Panc1 (cell line): ENCODE data around the gene HEYL. TPM values are rescaled to one million over a fixed set of nuclear protein-coding genes. Genes with fewer than 3 reads are reported as not detected.

Experiments used
- ATAC-seq: fragments of 200-7000 bp; cut with Tn5 transposase; 2 replicates; pipeline ENCODE4 v1.9.1; 2020; ENCODE audit warnings: mild to moderate bottlenecking, moderate library complexity
- BruUV-seq: library from RNA; stranded (reverse); fragments of 400-500 nt; replicated peaks from 2 replicates; lab custom pipeline; 2021; lab: Mats Ljungman, UMichigan
- CTCF ChIA-PET: fragments of 300-600 bp; sonication (Branson Sonifier 250); formaldehyde crosslinking; loops from one replicate; lab custom pipeline; 2022; ENCODE audit warnings: antibody characterized with exemption; lab: Charles Lee
- POLR2A ChIA-PET: fragments of 300-600 bp; sonication (Branson Sonifier 250); formaldehyde crosslinking; loops from one replicate; lab custom pipeline; 2022; ENCODE audit warnings: antibody characterized with exemption; lab: Charles Lee
- DNase-seq: peaks from one replicate; pipeline ENCODE4 v3.0.0-alpha.2; 2010; ENCODE audit warnings: low read depth, low spot score
- H3K27ac ChIP-seq: 2 replicates; pipeline ENCODE4 v1.5.1; 2011; ENCODE audit warnings: mild to moderate bottlenecking, low read length, inconsistent platforms
- H3K27me3 ChIP-seq: fragments of 200-500 bp; sonication (Bioruptor generic); 2 replicates; pipeline ENCODE4 v1.6.0; 2014; ENCODE audit warnings: low read length, inconsistent platforms; ENCODE audit not compliant: control insufficient read depth, insufficient read depth
- H3K36me3 ChIP-seq: fragments of 200-500 bp; sonication (Bioruptor generic); 2 replicates; pipeline ENCODE4 v1.5.1; 2014; ENCODE audit warnings: inconsistent platforms, mild to moderate bottlenecking, low read length, moderate library complexity; ENCODE audit not compliant: control insufficient read depth, insufficient read depth
- H3K4me1 ChIP-seq: 2 replicates; pipeline ENCODE4 v1.5.1; 2011; ENCODE audit warnings: inconsistent platforms, mild to moderate bottlenecking, low read length, moderate library complexity; ENCODE audit not compliant: control insufficient read depth, insufficient read depth
- H3K4me3 ChIP-seq, 2 experiments: 2 replicates each; pipeline ENCODE4 v1.5.1; 2011 to 2012; ENCODE audit warnings: low read depth in 2 of 2, low read length in 2 of 2, mild to moderate bottlenecking in 2 of 2, inconsistent platforms in 1 of 2, moderate library complexity in 1 of 2
- H3K9me3 ChIP-seq: fragments of 200-500 bp; sonication (Bioruptor generic); 2 replicates; pipeline ENCODE4 v1.5.1; 2014; ENCODE audit warnings: low read depth, mild to moderate bottlenecking, inconsistent platforms, low read length, moderate library complexity; ENCODE audit not compliant: control insufficient read depth, insufficient read depth
- POLR2AphosphoS5 ChIP-seq: IDR thresholded peaks from 2 replicates; pipeline ENCODE4 v1.6.1; 2012; ENCODE audit warnings: mild to moderate bottlenecking, low read depth, low read length, moderate library complexity
- SIN3A ChIP-seq: IDR thresholded peaks from 2 replicates; pipeline ENCODE4 v1.6.1; 2012; ENCODE audit warnings: low read depth, mild to moderate bottlenecking, low read length, moderate library complexity, borderline replicate concordance; ENCODE audit not compliant: insufficient read depth
- TCF7L2 ChIP-seq: IDR thresholded peaks from 2 replicates; pipeline ENCODE4 v1.6.1; 2011; ENCODE audit warnings: mild to moderate bottlenecking, low read depth, low read length, inconsistent platforms
- in situ Hi-C: cut with HindIII; loops from 2 replicates; pipeline ENCODE4 v1.10.0; 2016; ENCODE audit warnings: low sequenced_read_pairs, low pct_unique_long_range_greater_than_20kb
- intact Hi-C: fragments of 100-400 bp; cut with micrococcal nuclease; formaldehyde crosslinking; loops from one replicate; pipeline ENCODE4 v1.10.0; 2022; ENCODE audit not compliant: unreplicated experiment
- total RNA-seq: library from RNA; stranded (reverse); gene quantifications from one replicate; pipeline ENCODE4 v1.2.1, GENCODE V29; 2021; ENCODE audit not compliant: unreplicated experiment
- TF ChIP-seq, protein P1 (sequence below): fragments of 450-650 bp; IDR thresholded peaks from 2 replicates; pipeline ENCODE4 v1.5.1; 2017; ENCODE audit warnings: mild to moderate bottlenecking
- TF ChIP-seq, protein P2 (sequence below), 2 experiments: IDR thresholded peaks; 2 replicates each; pipeline ENCODE4 v1.6.1; 2011 to 2012; ENCODE audit warnings: low read depth in 2 of 2, control low read depth in 1 of 2, low read length in 1 of 2, mild to moderate bottlenecking in 1 of 2, moderate library complexity in 1 of 2; ENCODE audit not compliant: insufficient read depth in 1 of 2

Gene HEYL
- total RNA-seq, 1 experiment from 2014 or later: 2.3 TPM

DNA sequence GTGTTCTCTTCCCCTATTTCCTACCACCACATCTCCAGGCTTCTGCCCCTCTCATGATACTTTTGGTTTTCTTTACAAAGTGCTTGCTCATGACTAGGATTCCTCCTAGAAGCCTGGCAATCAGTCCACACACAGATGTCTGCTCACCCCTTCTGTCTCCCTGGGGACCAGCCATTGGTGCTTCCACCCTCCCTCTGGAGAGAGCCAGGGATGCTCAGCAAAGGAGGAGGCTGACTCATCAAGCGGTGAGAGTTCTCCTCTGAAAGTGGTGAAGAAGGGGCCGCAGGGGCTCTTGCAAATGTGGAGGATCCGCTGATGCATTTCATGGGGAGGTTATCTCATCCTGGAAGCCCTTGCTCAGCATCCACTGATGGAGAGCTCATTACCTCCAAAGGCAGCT lies 18.0 kb upstream of the HEYL start:
- peaks cover 3% of the 10 kb centered on the region; the same call in 1 of the 2 replicates for H3K27me3 ChIP-seq
- no peaks in the 10 kb centered on the region for H3K36me3 ChIP-seq
- in situ Hi-C loops: no loop called here
- H3K4me3 ChIP-seq: no peak overlapping the region
- intact Hi-C loops: no loop called here
- no TSS peak for BruUV-seq
- ATAC-seq (no peak), DNase-seq (no peak)
- H3K4me1 ChIP-seq: no peaks in the 10 kb centered on the region
- ChIA-PET CTCF (interaction anchor here (0.6 to 1.9 kb wide), 6 partner anchors 15 to 189 kb away, joined by 3 to 12 read pairs (median 4); partner anchors contain the start of gene NT5C1A), POLR2A (no interaction called here)
- no peak for TF ChIP-seq POLR2AphosphoS5
- H3K27ac ChIP-seq: no peak overlapping the region
- H3K9me3 ChIP-seq: no peaks in the 10 kb centered on the region

DNA sequence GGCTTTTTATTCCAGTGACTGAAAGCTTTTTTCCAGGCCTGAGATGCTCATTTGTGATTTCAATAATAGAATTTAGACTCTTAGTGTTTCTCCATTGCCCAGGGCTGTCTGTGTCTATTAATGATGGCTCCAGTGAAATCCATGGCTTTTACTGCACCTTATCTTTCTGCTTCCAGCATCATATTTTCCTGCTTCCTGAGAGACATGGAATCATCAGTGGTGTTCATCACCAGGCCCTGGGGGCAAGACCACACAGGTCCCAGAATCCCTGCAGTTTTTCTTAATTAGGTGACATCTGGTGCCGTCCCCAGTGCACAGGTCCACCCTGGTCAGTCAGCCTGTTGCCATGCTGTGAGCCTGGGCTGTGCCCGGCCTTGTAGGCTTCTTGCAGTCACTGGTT lies 16.9 kb upstream of the HEYL start:
- TF ChIP-seq POLR2AphosphoS5 (no peak), TCF7L2 (no peak), SIN3A (no peak)
- TF ChIP-seq, protein P1, sequence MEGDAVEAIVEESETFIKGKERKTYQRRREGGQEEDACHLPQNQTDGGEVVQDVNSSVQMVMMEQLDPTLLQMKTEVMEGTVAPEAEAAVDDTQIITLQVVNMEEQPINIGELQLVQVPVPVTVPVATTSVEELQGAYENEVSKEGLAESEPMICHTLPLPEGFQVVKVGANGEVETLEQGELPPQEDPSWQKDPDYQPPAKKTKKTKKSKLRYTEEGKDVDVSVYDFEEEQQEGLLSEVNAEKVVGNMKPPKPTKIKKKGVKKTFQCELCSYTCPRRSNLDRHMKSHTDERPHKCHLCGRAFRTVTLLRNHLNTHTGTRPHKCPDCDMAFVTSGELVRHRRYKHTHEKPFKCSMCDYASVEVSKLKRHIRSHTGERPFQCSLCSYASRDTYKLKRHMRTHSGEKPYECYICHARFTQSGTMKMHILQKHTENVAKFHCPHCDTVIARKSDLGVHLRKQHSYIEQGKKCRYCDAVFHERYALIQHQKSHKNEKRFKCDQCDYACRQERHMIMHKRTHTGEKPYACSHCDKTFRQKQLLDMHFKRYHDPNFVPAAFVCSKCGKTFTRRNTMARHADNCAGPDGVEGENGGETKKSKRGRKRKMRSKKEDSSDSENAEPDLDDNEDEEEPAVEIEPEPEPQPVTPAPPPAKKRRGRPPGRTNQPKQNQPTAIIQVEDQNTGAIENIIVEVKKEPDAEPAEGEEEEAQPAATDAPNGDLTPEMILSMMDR: no peak
- TF ChIP-seq, protein P2, sequence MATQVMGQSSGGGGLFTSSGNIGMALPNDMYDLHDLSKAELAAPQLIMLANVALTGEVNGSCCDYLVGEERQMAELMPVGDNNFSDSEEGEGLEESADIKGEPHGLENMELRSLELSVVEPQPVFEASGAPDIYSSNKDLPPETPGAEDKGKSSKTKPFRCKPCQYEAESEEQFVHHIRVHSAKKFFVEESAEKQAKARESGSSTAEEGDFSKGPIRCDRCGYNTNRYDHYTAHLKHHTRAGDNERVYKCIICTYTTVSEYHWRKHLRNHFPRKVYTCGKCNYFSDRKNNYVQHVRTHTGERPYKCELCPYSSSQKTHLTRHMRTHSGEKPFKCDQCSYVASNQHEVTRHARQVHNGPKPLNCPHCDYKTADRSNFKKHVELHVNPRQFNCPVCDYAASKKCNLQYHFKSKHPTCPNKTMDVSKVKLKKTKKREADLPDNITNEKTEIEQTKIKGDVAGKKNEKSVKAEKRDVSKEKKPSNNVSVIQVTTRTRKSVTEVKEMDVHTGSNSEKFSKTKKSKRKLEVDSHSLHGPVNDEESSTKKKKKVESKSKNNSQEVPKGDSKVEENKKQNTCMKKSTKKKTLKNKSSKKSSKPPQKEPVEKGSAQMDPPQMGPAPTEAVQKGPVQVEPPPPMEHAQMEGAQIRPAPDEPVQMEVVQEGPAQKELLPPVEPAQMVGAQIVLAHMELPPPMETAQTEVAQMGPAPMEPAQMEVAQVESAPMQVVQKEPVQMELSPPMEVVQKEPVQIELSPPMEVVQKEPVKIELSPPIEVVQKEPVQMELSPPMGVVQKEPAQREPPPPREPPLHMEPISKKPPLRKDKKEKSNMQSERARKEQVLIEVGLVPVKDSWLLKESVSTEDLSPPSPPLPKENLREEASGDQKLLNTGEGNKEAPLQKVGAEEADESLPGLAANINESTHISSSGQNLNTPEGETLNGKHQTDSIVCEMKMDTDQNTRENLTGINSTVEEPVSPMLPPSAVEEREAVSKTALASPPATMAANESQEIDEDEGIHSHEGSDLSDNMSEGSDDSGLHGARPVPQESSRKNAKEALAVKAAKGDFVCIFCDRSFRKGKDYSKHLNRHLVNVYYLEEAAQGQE (IDR thresholded peaks at IDR 0.05; ENCODE audit: insufficient read depth in 1 of 2, low read depth in 2 of 2, low read length in 1 of 2): no peak
- ChIA-PET POLR2A (no interaction called here), CTCF (no interaction called here)
- DNase-seq: no peak
- H3K27me3 ChIP-seq: peaks cover 3% of the 10 kb centered on the region; the same call in 1 of the 2 replicates
- no TSS peak for BruUV-seq
- H3K4me1 ChIP-seq: no peaks in the 10 kb centered on the region
- in situ Hi-C loops (no loop called here), intact Hi-C loops (no loop called here)
- H3K36me3 ChIP-seq: no peaks in the 10 kb centered on the region
- no peak for ATAC-seq
- H3K9me3 ChIP-seq: no peaks in the 10 kb centered on the region
- no peak overlapping the region for H3K27ac ChIP-seq
- no peak overlapping the region for H3K4me3 ChIP-seq

DNA sequence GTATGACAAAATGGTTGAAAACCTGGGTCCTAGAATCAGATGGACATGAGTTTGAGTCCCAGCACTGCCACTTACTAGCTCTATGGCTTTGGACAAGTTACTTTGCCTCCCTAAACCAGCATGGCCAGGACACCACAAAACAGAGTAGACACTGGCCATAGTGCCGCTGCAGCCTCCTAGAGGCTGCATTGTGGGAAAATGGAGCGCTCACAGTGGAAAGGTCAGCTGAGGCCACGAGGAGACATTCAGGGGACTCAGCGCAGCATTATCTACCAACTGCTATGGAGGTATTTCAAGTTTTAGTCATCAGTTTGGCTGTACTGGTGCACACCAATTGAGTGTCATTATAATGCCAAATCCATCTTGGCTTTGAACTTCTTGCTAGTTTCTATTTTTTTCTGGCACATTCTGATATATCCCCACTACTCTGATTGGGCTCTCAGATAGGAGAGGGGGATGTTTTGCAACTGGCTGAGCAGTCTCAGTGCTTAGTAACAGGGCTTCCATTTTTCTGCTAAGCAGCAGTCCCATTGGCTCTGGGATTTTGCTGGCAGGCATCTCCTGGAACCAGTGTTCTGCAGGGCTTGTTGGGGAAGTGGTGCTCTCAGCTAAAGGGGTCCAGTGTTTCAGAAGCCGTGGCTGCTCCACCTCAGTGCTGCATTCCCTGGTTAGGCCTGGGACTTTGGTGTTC lies 16.3 kb upstream of the HEYL start:
- Histone ChIP-seq H3K27ac (no peak overlapping the region), H3K4me3 (no peak overlapping the region), H3K4me1 (no peaks in the 10 kb centered on the region), H3K36me3 (no peaks in the 10 kb centered on the region), H3K27me3 (peaks cover 3% of the 10 kb centered on the region; the same call in 1 of the 2 replicates), H3K9me3 (no peaks in the 10 kb centered on the region)
- CTCF ChIA-PET: no interaction called here
- BruUV-seq: no TSS peak
- DNase-seq: no peak
- TF ChIP-seq, protein P1: no peak
- TF ChIP-seq SIN3A (no peak), TCF7L2 (no peak), POLR2AphosphoS5 (no peak)
- TF ChIP-seq, protein P2 (IDR thresholded peaks at IDR 0.05; ENCODE audit: insufficient read depth in 1 of 2, low read depth in 2 of 2, low read length in 1 of 2): no peak
- POLR2A ChIA-PET: no interaction called here
- no peak for ATAC-seq
- intact Hi-C loops (no loop called here), in situ Hi-C loops (no loop called here)
